NCI-H2196 (cell line): Measurements from ENCODE around the gene MAST4.
"Not testable (repeated sequence)": the region's sequence is repeated elsewhere in the genome, so short reads cannot be mapped to it uniquely, and the experiment has no call there.

ENCODE experiments used
- DNase-seq: peaks from one replicate; lab custom pipeline; 2025; ENCODE audit not compliant: unreplicated experiment; lab: John Stamatoyannopoulos, UW

The MAST4 gene

DNA sequence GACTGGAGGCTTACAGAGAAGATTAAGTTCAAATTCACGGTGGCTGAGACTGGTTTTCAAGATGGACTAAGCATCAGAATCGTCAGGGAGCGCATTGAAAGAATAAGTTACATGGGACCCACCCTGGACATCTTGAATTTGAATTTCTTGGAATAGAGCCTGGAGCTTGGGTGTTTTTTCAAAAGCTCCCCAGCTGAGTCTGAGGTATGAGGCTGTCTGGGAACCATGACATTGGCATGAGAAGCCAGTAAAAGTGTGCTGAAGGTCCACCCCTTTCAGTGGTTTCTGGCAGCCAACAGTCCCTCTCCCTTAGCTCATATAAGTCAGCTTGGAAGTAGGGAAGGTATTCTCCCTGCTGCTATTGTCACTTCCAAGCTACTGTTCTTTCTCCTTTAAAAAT, 97.8 kb downstream of the MAST4 start:
- no peak for DNase-seq

DNA sequence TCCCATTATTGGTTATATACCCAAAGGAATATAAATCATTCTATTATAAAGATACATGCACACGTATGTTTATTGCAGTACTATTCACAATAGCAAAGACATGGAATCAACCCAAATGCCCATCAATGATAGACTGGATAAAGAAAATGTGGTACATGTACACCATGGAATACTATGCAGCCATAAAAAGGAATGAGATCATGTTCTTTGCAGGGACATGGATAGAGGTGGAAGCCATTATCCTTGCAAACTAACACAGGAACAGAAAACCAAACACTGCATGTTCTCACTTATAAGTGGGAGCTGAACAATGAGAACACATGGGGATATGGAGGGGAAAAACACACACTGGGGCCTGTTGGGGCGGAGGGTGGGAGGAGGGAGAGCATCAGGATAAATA, 99.6 kb downstream of the MAST4 start:
- DNase-seq, result not testable (repeated sequence)

DNA sequence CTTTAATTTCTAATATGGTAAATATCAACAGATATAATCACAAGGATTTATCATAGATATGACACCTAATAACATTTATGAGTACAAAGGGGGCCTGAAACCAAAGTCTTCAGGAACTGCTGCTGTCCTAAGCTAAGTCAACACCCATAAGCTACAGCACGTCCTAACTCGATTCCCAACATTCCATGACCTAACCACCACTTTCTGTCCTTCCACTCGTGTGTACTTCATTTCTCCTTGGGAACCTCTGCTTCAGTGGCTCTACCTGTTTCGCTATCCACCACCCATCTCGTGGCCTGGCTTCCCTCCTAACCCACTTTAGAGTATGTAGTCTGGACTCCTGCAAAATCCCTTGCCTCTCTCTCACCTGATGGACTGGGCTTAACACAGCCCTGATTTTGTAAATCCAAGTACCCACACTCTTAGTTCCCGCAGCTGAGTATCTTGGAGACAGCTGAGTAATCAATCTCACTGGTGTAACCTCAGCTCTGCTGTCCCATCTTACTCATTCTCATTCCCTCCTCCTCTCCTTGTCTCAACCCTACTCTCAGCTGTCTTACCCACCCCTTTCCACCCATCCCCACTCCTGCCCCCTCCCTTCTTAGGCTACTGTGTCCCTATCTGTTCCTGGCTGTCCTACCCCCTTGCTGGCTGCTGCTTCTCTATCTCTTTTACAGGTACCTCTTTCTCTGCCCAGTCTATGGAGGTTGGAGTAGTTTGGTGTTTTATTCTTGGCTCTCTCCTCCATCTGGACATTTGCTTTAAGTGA, 101.8 kb downstream of the MAST4 start:
- no peak for DNase-seq

DNA sequence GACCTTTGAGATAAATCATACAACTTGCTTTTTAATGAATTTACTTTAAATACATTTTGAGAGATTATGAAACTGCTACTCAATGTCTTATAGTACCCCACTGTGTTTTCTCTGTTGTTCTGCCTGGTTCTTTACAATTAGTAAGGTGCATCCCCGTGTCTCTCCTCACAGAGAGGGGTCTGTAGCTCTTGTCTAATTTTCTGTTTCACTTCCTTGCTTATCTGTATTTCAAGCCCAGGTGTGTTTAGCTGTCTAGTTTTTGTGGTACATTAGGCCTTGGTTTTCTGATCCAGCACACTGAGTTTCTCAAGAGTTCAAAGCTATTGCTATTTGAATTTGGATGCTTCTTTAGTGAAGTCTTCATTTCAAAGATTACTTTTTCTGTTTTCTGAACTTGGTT, 105.1 kb downstream of the MAST4 start:
- no peak for DNase-seq

DNA sequence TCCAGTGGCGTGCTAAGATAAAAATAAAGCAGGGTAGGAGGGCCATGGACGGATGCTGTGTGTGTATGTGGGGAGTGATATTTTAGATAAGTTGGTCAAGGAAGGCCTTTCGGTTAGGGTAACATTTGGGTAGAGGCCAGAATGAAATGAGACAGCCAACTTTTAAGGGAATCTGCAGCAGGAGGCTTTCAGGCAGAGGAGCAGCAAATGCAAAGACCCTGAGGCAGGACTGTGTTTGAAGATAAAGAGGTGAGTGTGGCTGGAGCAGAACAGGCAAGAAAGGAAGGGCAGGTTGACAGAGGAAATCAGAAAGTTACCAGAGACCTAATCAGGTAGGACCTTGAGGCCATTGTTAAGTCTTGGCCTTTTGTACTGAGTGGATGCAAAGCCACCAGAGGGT, 106.2 kb downstream of the MAST4 start:
- DNase-seq, result no peak

DNA sequence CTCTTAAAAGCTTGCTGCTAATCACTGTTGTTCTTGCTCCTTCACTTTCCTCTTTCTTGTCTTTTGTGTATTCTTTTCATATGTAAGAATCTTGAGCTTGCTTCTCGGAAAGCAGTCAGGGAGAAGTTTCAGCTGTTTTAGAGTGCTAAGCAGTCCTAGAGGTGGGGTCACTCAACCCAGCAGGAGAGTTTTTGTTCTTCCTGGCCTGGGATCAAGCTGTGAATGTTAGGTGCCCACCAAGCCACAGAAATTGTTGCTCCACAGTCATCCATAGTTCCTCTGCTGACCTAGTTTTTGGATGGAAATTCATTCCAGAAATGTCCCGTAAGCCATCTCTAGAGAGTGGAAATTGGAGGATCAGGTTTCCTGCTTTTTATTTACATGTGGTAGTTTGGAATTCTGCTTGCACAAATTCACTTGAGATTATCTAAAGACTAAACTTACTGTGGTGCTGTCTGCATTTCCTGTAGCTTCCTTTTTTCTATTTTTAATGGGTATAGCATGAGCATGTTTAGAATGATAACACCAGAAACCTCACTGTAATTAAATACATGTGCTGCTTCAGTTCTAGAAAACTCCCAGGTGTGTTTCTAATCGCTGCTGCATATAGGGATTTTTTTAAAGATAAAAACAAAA, 108.7 kb downstream of the MAST4 start:
- no peak for DNase-seq

DNA sequence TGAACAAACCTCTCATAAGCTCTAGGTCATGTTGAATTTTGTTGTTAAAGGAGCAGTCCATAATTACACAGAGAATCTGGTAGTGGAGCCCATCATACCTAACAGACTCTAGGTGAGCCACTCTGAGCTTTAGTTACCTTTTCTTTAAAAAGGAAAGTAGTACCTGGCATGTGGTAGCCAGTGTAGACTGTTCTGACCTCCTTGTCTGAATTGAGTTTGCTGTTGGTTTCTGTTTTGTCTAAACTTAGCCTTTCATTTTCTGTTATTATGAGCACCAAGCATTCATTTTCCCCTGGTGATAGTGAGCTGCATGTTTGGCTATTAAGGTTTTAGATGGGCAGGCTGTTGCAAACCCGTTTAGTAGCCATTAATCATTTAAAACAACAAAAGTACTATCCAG, 112.2 kb downstream of the MAST4 start:
- DNase-seq, result no peak

DNA sequence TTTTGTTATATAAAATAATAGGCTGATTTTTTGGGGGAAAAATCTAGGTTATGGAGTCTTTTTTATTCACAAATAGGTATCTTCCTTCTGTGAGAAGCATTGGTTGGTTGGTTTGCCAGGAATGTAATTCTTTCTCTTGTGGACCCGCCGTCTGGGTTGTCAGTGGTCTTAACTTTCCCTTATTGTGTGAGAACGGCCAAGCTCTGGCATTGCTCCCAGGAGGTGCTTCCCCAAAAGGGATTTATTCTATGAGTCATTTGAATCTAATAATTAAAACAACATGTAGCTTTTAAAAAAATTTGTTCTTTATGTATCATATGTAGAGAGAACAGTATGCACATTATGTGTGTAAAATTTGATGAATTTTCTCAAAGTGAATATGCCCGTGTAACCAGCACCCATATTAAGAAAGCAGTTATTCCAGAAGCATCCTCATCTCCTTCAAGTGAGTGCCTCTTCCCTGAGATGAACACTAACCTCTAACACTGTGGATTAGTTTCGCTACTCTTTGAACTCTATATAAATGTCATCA, 114.4 kb downstream of the MAST4 start:
- no peak for DNase-seq

DNA sequence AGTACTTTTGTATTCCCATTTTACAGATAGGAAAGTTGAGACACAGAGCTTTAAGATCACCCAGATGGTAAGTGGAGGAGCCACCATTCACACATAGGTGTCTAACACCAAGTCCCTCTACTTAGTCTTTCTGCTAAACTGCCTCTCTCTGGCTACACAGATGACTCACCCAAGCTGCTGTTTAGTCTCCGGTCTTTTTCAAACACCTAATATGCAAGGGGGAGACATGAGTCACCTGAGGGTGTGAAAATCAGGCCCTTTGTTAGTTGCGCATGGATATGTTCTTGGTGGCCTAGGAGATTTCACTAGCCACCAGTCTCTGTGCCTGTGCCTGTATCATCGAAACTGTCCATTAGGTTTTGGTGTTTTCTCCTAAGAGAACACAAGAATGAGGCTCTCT, 117.8 kb downstream of the MAST4 start:
- no peak for DNase-seq

DNA sequence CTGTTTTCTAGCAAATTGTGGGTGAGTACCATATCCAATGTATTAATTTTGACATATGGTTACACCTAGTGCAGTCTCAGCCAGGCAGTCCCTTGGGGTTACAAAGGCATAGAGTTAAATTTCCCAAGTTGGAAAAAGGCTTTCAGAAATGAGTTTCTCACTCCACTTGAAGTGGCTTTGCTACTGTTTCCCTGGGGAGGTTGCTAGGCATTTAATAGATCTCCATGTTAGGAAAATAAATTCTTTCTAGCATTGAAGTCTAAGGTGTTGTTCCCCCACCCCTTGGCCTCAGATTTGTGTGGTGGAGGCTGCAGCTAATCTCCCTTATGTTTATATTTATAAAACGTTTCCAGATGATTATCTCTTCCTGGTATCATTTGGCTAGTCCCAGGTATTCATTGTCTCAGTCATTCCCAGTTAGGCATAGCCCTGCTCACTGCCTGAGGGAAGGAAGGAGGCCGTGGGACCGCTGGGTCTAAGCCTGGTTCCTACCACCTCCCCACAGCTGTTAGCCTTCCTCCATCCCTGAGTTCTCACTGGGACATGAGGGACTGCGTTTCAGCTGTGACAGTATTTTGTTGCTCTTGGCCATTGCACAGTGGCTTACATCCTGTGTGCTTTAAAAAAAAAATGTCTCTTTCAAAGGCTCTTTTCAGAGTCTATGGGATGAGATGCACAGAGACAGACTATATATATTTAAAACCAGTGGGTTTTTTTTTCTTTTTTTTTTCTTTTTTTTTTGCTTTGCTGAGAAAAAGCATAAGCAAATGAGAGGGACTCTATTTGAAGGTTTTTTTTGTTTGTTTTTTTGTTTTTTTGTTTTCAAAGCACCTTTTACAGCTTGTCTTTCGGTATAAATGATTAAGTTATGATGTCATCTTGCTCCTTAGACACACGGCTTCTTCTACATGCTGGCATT, 121.5 kb downstream of the MAST4 start:
- DNase-seq, result no peak

DNA sequence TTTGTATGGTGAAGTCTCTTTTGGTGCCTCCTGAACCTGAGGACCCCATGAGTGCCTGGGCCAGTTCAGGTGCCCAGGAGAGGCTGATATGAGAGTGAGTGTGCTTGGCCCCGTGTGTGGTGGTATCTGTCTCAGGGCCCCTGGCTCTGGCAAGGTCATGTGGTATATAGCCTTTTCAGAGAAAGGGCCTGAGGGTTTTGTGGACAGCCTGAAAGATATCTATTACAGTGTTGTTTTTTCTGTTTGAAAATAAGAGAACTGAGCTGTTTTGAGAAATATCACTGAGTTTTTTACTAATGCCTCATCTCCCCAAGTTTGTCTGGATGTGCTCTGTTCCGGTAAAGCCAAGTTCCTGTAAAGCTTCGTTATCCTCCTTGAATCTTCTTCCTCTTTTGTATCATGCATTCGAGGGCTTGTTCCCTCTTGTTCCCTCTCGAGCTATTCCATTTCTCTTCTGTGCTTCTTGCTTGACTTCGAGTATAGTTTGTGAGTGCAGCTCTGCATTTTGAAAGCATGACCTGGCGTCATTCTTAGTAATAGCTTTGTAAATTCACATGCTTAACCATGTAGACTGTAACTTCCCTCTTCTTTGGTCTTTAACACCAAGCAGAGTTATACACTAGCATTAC, 122.3 kb downstream of the MAST4 start:
- DNase-seq, result no peak

DNA sequence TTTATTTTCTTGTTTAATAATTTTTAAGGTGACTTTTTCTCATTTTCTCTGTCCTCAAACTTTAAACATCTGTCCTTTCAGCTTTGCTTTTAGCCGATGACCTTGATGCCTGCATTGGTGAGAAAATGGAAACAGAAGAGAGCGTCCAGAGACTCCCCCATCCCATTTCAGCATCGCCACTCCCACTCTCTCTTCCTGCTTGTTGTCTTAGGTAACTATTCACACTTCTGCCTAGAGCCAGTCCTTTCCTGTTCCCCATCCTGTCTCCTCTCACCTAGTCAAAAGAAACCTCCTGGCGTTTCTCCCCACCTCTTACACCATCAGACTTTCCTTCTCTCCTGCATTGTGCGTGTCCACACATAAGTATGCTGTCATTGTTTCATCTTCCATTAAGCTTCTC, 124.6 kb downstream of the MAST4 start:
- no peak for DNase-seq

DNA sequence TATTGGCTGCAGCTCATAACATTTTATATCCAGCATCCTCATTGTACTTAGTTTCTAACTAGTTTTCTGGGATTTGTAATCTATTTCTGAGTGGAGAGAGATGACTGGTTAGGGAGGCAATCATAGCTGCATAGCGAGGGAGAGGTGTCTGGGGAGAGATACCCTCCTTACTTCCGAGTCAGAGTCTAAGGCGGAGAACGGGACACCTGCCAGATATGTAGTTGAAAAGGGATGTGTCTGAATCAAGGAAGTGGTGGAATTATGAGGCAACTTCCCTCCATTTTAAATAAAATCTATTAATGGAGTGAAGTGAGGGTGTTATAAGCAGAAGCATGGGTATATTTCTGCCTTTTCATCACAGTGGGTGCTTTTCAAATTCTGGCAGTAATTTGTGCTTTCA, 126.5 kb downstream of the MAST4 start:
- DNase-seq, result no peak

DNA sequence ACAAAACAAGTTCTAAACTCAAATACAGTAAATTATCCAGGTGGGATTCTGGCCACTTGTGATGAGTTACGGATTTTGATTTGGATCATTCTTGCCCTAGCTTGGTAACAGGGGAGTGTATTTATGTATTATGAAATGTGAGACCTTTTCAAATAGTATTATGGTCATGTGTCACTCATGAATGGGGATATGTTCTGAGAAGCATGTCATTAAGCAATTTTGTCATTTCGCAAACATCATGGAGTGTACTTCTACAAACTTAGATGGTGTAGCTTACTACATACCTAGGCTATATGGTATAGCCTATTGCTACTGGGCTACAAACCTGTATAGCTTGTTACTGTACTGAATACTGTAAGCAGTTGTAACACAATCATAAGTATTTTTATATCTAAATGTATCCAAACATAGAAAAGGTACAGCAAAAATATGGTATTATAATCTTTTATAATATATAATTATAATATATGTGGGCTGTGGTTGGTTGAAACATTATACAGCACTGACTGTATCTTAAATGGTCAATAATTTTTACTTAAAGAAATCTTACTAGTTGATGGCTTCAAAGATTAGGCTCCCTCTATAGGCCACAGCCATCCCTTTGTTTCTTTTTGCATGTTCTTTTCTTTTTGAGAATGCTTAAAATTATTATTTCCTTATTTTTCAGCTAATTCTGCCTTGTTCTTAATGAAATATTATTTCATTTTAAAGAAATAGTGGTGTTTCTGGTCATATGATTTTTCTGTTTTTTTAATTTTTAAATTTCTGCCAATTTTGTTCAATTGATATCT, 128.4 kb downstream of the MAST4 start:
- DNase-seq, result no peak

DNA sequence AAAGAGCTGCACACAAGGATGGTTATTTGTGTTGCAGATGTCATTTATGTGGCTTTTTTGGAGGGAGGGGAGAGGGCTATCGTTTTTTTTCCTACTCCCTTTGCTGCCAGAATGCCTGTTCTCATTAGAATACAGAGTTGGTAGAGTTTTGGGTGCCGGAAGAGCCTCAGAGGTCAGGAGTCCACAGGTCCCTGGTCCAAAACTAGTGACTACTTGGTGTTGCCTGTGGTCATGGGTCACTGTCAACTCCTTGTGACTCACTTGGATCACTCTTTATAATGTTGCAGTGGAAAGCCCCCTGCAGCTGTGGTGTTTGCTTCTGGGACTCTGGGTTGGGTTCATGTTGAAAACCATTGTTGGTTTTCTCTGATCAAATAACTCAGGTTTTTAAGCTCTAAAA, 131.4 kb downstream of the MAST4 start:
- DNase-seq, result no peak

DNA sequence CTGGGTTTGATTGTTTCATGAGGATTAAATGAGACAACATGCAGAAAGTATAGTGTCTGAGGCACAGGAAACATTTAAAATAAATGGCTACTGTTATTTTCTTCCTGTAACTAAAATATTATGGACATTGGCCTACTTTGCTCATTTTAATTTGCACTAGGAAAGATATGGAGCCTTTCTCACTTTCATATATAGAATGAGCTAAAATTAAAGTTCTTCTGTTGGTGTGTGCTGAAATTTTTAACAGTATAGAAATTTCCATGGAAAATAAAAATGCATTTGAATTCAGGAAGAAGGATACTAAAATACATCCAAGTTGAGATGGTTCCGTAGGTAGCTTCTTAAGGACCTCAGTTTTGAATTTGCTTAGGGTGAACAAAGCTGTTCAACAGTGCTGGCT, 131.9 kb downstream of the MAST4 start:
- DNase-seq, result no peak

DNA sequence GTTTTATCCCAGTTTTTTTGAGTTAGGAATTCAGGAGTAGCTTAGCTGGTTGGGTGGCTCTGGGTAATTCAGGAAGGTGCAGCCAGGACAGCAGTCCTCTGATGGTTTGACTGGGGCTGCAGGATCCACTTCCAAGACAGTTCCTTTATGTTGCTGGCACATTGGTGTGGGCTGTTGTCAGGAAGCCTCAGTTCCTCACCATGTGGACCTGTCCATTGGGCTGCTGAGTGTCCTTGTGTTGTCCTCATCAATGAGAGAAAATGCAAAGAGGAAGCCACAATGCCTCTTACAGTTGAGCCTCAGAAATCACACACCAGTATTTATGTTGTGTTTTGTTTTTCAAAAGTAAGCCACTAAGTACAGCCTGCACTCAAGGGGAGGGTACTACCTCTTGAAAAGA, 140.9 kb downstream of the MAST4 start:
- no peak for DNase-seq

DNA sequence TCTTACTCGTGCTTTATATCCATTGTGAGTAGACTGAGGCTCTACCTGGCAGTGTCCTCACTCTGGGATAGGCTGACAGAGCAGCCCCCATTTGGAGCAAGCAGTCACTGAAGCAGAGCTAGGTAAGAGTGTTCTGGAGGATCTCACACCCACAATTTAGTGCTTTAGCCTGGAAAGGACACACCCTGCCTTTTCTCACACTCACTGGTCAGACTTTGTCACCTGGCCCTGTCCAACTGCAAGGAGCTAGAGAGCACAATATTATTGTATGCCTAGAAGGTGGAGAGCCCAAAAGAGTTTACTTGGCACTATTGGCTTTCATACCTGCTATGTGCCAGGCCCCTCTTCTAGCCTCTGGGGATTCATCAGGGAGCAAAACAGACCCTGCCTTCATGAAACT, 141.9 kb downstream of the MAST4 start:
- DNase-seq, result no peak

DNA sequence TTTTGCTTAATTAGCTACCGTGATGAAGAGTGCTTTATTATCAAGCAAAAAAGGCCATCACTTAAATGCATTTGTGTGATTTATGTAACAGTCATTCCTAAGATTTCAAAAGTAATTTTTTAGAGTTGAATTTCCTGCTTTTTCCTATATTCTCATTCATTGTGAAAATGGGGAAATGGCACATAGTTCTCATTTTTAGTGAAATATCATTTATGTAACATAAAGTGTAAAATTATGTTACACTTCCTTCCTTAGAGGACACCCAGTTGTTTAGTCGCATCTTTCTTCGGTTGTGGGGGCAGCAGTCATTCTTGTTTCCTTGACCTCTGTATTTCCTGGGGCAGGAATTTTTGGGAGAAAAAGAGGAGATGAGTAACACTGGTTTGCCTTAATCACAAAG, 142.8 kb downstream of the MAST4 start:
- no peak for DNase-seq

DNA sequence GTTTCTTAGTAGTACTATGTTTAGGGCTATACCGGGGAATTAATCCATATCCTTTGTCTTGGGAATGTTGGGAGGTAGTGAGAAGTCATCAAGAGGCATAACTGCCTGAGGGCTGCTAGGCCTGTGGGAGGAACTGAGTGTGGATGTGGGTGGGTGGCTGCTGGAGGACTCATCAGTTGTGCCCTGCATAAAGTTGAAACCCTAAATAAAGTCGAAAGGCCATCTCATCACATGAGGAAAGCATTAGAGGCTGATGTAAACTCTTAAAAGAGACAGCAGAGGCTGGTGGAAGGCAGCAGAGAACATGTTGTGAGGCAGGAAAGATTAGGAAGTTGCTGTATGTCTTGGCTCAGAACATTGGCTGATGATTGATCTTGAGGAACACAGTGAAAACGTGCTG, 143.8 kb downstream of the MAST4 start:
- no peak for DNase-seq
